Common myeloid progenitor, CD34-positive (primary cell): Measurements from ENCODE around the gene SH3BP4.

ENCODE experiments used
- CTCF ChIA-PET: fragments of 350-600 bp; sonication (Branson Sonifier 250); formaldehyde crosslinking; loops from one replicate; lab custom pipeline; 2021; ENCODE audit warnings: antibody characterized with exemption; lab: Charles Lee
- POLR2A ChIA-PET: fragments of 350-600 bp; sonication (Branson Sonifier 250); formaldehyde crosslinking; loops from one replicate; lab custom pipeline; 2021; ENCODE audit warnings: antibody characterized with exemption; lab: Charles Lee
- DNase-seq, 3 donors: peaks; one replicate each; pipeline versions ENCODE4 v3.0.0 to v3.0.0-alpha.2; 2013
- H3K27ac ChIP-seq, 2 experiments: 1 replicate in 1 of 2; 2 replicates in 1 of 2; pipeline ENCODE4 v1.7.0; 2013; ENCODE audit warnings: inconsistent platforms in 2 of 2, low read length in 2 of 2, mild to moderate bottlenecking in 2 of 2, low read depth in 1 of 2, moderate library complexity in 1 of 2; ENCODE audit not compliant: severe bottlenecking in 2 of 2, insufficient read depth in 1 of 2, poor library complexity in 1 of 2
- H3K27me3 ChIP-seq, 5 experiments: replicated peaks in 2 of 5; 1 replicate in 3 of 5; 2 replicates in 2 of 5; pipeline versions ENCODE4 v1.6.1 to v1.7.0; 2013; ENCODE audit warnings: low read length in 4 of 5, mild to moderate bottlenecking in 2 of 5, moderate library complexity in 2 of 5, inconsistent platforms in 1 of 5; ENCODE audit not compliant: insufficient read depth in 5 of 5, control insufficient read depth in 4 of 5
- H3K36me3 ChIP-seq, 4 experiments: 1 replicate in 2 of 4; 2 replicates in 2 of 4; pipeline versions ENCODE4 v1.6.1 to v1.7.0; 2013; ENCODE audit warnings: low read length in 3 of 4, control low read depth in 1 of 4, mild to moderate bottlenecking in 1 of 4; ENCODE audit not compliant: control insufficient read depth in 4 of 4, insufficient read depth in 4 of 4
- H3K4me1 ChIP-seq, 4 experiments: 1 replicate in 3 of 4; 2 replicates in 1 of 4; pipeline versions ENCODE4 v1.6.1 to v1.7.1; 2013; ENCODE audit warnings: low read length in 3 of 4, mild to moderate bottlenecking in 3 of 4, control low read depth in 1 of 4, inconsistent platforms in 1 of 4, moderate library complexity in 1 of 4; ENCODE audit not compliant: control insufficient read depth in 4 of 4, insufficient read depth in 4 of 4; ENCODE audit errors: control extremely low read depth in 1 of 4
- H3K4me3 ChIP-seq, 7 experiments: 1 replicate in 4 of 7; 2 replicates in 3 of 7; pipeline versions ENCODE4 v1.5.1 to v1.7.0; 2013; ENCODE audit warnings: mild to moderate bottlenecking in 7 of 7, low read length in 6 of 7, moderate library complexity in 6 of 7, inconsistent platforms in 2 of 7, low read depth in 2 of 7, control low read depth in 1 of 7; ENCODE audit not compliant: insufficient read depth in 4 of 7, control insufficient read depth in 1 of 7; ENCODE audit errors: extremely low read depth in 1 of 7
- H3K9me3 ChIP-seq, 5 experiments: 1 replicate in 4 of 5; 2 replicates in 1 of 5; pipeline versions ENCODE4 v1.6.1 to v1.7.1; 2013; ENCODE audit warnings: low read length in 4 of 5, mild to moderate bottlenecking in 2 of 5, inconsistent platforms in 1 of 5, low read depth in 1 of 5, moderate library complexity in 1 of 5; ENCODE audit not compliant: control insufficient read depth in 4 of 5, insufficient read depth in 2 of 5; ENCODE audit errors: control extremely low read depth in 1 of 5
- WGBS: methylation state at CpG from one replicate; pipeline ENCODE4 v1.1.5; 2013; ENCODE audit not compliant: insufficient coverage; 5-methylcytosine and 5-hydroxymethylcytosine counted together

SH3BP4 gene

DNA sequence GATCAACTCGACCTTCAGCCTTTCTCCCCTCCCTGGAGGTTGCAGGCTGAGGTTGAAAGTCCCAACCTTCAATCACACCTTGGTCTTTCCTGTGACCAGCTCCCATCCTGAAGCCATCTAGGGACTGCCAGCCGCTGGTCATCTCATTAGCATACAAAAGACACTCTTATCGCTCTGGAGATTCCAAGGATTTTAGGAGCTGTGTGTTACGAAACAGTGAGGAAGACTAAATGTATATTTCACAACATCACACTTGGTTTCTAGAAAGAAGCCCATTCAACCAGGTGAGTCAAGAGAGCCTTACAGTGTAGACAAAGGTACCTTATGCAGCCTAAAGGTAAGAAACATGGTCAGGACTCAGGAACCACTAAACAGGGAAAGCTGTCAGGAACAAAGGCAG lies 126.4 kb downstream of the SH3BP4 start:
- no peaks in the 10 kb centered on the region for H3K4me1 ChIP-seq
- no peak for DNase-seq
- no peak overlapping the region for H3K27ac ChIP-seq
- 69% methylated on average over 1 of the region's 4 CpGs for WGBS
- POLR2A ChIA-PET, result no interaction called here
- H3K9me3 ChIP-seq, result no peaks in the 10 kb centered on the region
- CTCF ChIA-PET, result interaction anchor here (1.0 kb wide), 1 partner anchor 8 kb away, joined by 3 read pairs; no protein-coding TSS in a partner anchor
- H3K27me3 ChIP-seq, result peaks cover 0 to 4% (median 0%) of the 10 kb centered on the region in 5 experiments
- no peak overlapping the region for H3K4me3 ChIP-seq
- H3K36me3 ChIP-seq, result no peaks in the 10 kb centered on the region

DNA sequence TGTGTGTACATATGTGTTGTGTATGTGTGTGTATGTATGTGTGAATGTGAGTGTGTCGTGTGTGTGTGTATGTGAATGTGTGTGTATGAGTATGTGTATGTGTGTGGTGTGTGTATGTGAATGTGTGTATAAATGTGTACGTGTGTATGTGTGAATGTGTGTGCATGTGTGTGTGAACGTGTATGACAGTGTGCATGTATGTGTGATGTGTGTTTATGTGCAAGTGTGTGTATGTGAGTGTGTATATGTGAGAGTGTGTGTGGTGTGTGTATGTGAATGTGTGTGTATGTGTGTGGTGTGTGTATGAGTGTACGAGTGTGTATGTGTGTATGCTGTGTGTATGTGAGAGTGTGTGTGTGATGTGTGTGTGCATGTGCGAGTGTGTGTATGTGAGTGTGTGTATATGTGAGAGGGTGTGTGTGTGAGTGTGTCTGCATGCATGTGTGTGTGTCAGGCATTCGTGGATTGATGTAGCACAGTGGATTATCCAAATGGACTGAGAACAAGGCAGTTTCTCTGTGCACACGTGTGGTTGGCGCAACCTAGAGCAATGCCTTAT lies 127.2 kb downstream of the SH3BP4 start:
- H3K4me1 ChIP-seq, result no peaks in the 10 kb centered on the region

DNA sequence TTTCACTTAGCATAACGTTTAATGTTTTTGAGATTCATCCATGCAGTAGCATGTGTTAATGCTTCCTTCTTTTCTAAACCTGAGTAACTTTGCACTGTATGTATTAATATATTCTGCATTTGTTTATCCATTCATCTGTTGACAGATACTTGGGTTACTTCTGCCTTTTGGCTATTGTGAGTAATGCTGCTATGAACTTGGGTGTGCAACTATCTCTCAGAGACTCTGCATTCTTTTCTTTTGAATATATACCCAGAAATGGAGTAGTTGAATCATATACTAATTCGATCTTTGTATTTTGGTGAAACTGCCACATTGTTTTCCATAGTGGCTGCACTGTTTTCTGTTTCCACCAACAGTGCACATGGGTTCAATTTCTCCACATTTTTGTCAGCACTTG lies 128.3 kb downstream of the SH3BP4 start:
- Histone ChIP-seq H3K27ac (no peak overlapping the region), H3K9me3 (peaks cover 0 to 6% (median 0%) of the 10 kb centered on the region in 5 experiments), H3K27me3 (peaks cover 0 to 4% (median 1%) of the 10 kb centered on the region in 5 experiments), H3K4me3 (no peak overlapping the region), H3K36me3 (no peaks in the 10 kb centered on the region), H3K4me1 (no peaks in the 10 kb centered on the region)
- ChIA-PET CTCF (no interaction called here), POLR2A (no interaction called here)
- DNase-seq, result no peak
- WGBS, result 100% methylated on average over 1 of the region's 2 CpGs

More for the DNA sequence above, 127.2 kb downstream of the SH3BP4 start:
- H3K36me3 ChIP-seq, result no peaks in the 10 kb centered on the region
- no peak overlapping the region for H3K27ac ChIP-seq
- DNase-seq, result no peak
- H3K27me3 ChIP-seq, result peaks cover 0 to 4% (median 0%) of the 10 kb centered on the region in 5 experiments
- CTCF ChIA-PET, result interaction anchor here (1.0 kb wide), 1 partner anchor 9 kb away, joined by 3 read pairs; no protein-coding TSS in a partner anchor
- no peak overlapping the region for H3K4me3 ChIP-seq
- no peaks in the 10 kb centered on the region for H3K9me3 ChIP-seq
- WGBS, result 93% methylated on average over 5 of the region's 8 CpGs
- POLR2A ChIA-PET, result no interaction called here

DNA sequence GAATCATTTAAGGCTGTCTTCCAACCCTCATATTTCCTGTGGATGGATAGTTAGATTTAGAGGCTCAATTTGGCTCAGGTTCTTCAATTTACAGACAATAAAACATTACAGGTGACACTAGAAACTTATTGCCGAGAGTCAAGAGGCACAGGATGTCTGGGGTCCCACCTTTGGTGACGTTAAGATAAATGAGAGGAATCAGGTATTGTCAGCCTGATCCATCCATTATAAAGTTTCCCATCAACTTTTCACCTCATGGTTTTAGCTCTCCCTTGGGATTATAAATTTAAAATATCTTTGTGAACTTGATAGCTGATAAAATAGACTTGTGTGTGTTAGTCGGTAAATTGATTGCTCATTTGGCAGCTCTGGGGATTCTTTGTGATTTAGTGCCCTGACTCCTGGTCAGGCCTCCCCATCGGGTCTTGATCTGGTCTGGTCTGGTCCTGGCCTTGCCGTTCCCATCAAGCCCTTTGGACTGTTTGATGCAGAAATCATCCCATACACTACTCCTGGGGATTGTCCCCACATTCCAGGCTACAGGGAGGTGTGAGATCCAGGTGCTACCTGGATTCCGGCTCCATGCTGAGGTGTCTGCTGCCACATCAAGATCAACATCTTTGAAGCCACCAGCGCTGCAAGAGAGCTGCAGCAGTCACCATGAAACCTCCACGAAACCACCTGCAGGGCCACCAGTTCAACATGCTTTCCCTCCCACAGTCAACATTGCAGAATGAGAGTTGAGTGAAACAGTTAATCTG lies 130.9 kb downstream of the SH3BP4 start:
- no peak overlapping the region for H3K27ac ChIP-seq
- DNase-seq, result no peak
- H3K4me3 ChIP-seq, result no peak overlapping the region
- ChIA-PET POLR2A (no interaction called here), CTCF (interaction anchor here (1.6 kb wide), 1 partner anchor 19 kb away, joined by 3 read pairs; no protein-coding TSS in a partner anchor)
- no peaks in the 10 kb centered on the region for H3K36me3 ChIP-seq
- H3K9me3 ChIP-seq, result peaks cover 0 to 10% (median 0%) of the 10 kb centered on the region in 5 experiments
- peaks cover 0 to 15% (median 5%) of the 10 kb centered on the region in 5 experiments for H3K27me3 ChIP-seq
- H3K4me1 ChIP-seq, result no peaks in the 10 kb centered on the region
- WGBS, result 94% methylated on average over 5 of the region's 8 CpGs

DNA sequence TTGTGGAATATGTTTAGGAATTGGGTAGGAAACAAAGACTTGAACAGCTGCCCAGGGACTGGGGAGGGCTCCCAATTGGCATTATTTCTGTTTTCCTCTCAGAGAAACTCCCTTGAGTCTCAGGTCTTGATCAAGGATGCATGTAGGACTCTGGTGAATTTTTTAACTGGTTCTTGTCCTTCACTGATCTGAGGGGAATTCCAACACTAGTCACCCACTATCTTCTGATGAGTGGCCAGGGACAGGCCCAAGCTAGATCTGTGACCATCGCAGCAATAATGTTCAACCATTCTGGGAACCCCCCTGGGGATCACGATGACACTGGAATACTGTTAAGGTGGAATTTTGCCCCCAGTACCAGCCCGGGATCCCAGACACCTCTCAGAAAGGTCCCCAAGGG lies 132.0 kb downstream of the SH3BP4 start:
- DNase-seq, result no peak
- Histone ChIP-seq H3K27ac (no peak overlapping the region), H3K27me3 (peaks cover 0 to 22% (median 8%) of the 10 kb centered on the region in 5 experiments), H3K36me3 (no peaks in the 10 kb centered on the region), H3K9me3 (peaks cover 0 to 10% (median 0%) of the 10 kb centered on the region in 5 experiments), H3K4me3 (no peak overlapping the region), H3K4me1 (no peaks in the 10 kb centered on the region)
- 95% methylated on average over 3 of the region's 3 CpGs for WGBS
- POLR2A ChIA-PET, result interaction anchor here (0.6 kb wide), 1 partner anchor 165 kb away, joined by 3 read pairs; no protein-coding TSS in a partner anchor
- CTCF ChIA-PET, result interaction anchor here (0.8 to 1.6 kb wide), 2 partner anchors 18 to 27 kb away, joined by 3 read pairs; no protein-coding TSS in a partner anchor

DNA sequence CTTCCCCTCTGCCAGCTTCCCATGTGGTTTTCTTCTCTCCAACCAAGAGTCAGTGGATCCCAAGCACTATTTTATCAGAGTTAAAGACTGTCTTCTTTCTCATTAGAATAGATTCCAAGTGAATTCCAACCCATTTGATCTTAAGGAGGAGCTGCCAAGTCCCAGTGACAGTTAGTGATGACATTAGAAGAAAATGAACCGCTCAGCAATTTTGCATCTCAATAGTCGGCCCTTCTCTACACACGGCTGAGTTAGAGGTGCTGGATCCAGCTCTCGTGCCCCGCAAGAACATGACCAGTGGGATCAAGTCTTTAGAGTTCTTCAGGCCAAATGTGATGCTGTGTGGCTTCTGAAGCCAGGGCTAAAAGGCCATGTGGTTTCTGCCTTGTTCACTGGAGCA lies 132.6 kb downstream of the SH3BP4 start:
- H3K27me3 ChIP-seq, result peaks cover 0 to 25% (median 6%) of the 10 kb centered on the region in 5 experiments
- 98% methylated on average over 5 of the region's 5 CpGs for WGBS
- H3K9me3 ChIP-seq, result peaks cover 0 to 10% (median 0%) of the 10 kb centered on the region in 5 experiments
- ChIA-PET CTCF (no interaction called here), POLR2A (no interaction called here)
- no peak overlapping the region for H3K27ac ChIP-seq
- H3K4me1 ChIP-seq, result no peaks in the 10 kb centered on the region
- no peak overlapping the region for H3K4me3 ChIP-seq
- H3K36me3 ChIP-seq, result no peaks in the 10 kb centered on the region
- DNase-seq, result no peak

DNA sequence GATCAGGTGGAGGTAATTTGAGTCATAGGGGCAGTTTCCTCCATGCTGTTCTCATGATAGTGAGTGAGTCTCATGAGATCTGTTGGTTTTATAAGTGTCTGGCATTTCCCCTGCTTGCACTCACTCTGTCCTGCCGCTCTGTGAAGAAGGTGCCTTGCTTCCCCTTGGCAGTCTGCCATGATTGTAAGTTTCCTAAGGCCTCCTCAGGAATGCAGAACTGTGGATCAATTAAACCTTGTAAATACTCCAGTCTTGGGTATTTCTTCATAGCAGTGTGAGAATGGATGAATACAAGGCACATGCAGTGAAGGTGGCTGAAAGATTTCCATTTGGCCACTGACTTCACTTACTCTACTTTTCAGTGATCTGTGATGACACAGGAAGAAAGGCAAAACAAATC lies 133.7 kb downstream of the SH3BP4 start:
- H3K36me3 ChIP-seq, result no peaks in the 10 kb centered on the region
- no peaks in the 10 kb centered on the region for H3K4me1 ChIP-seq
- DNase-seq, result no peak
- POLR2A ChIA-PET, result no interaction called here
- CTCF ChIA-PET, result no interaction called here
- no peak overlapping the region for H3K27ac ChIP-seq
- H3K4me3 ChIP-seq, result no peak overlapping the region
- no CpG with 5 or more reads among the region's 1 CpG for WGBS
- peaks cover 0 to 10% (median 0%) of the 10 kb centered on the region in 5 experiments for H3K9me3 ChIP-seq
- peaks cover 0 to 25% (median 8%) of the 10 kb centered on the region in 5 experiments for H3K27me3 ChIP-seq
